Endodermal cell (in vitro differentiated cells): ENCODE data around the gene USP17L30. TPM values are rescaled to one million over a fixed set of nuclear protein-coding genes. Genes with fewer than 3 reads are reported as not detected.
"Not testable (repeated sequence)": the region's sequence is repeated elsewhere in the genome, so short reads cannot be mapped to it uniquely, and the experiment has no call there.

ENCODE experiments used
- DNase-seq: peaks from one replicate; pipeline ENCODE4 v3.0.0-alpha.2; 2017
- H3K27ac ChIP-seq: 2 replicates; pipeline ENCODE4 v1.5.1; 2013; ENCODE audit warnings: mild to moderate bottlenecking, low read depth, low read length, moderate library complexity
- H3K27me3 ChIP-seq: 2 replicates; pipeline ENCODE4 v1.6.1; 2013; ENCODE audit warnings: mild to moderate bottlenecking, low read length, moderate library complexity; ENCODE audit not compliant: insufficient read depth, control insufficient read depth, poor library complexity, severe bottlenecking
- H3K36me3 ChIP-seq: 2 replicates; pipeline ENCODE4 v1.7.0; 2013; ENCODE audit warnings: mild to moderate bottlenecking, low read length, moderate library complexity; ENCODE audit not compliant: control insufficient read depth, insufficient read depth
- H3K4me1 ChIP-seq: one replicate; pipeline ENCODE4 v1.7.0; 2013; ENCODE audit warnings: low read length; ENCODE audit not compliant: control insufficient read depth, insufficient read depth
- H3K4me3 ChIP-seq: 2 replicates; pipeline ENCODE4 v1.5.1; 2013; ENCODE audit warnings: mild to moderate bottlenecking, low read length, moderate library complexity
- H3K9ac ChIP-seq: 2 replicates; pipeline ENCODE4 v1.6.1; 2013; ENCODE audit warnings: mild to moderate bottlenecking, low read length, moderate library complexity; ENCODE audit not compliant: poor library complexity, severe bottlenecking; ENCODE audit errors: extremely low read depth
- H3K9me3 ChIP-seq: 2 replicates; pipeline ENCODE4 v1.6.1; 2013; ENCODE audit warnings: mild to moderate bottlenecking, low read length, moderate library complexity; ENCODE audit not compliant: control insufficient read depth
- H3K27ac Mint-ChIP-seq: 2 replicates; pipeline ENCODE4 v1.8.0; 2020; ENCODE audit warnings: mixed read lengths
- H3K27me3 Mint-ChIP-seq: 2 replicates; pipeline ENCODE4 v1.8.0; 2021; ENCODE audit warnings: mild to moderate bottlenecking, mixed read lengths; ENCODE audit not compliant: insufficient read depth
- H3K36me3 Mint-ChIP-seq: 2 replicates; pipeline ENCODE4 v1.8.0; 2020; ENCODE audit warnings: low read depth, mixed read lengths
- H3K4me1 Mint-ChIP-seq: 2 replicates; pipeline ENCODE4 v1.8.0; 2020; ENCODE audit warnings: mixed read lengths
- H3K4me3 Mint-ChIP-seq: 2 replicates; pipeline ENCODE4 v1.8.0; 2020; ENCODE audit warnings: mild to moderate bottlenecking, moderate library complexity, mixed read lengths
- H3K9me3 Mint-ChIP-seq: 2 replicates; pipeline ENCODE4 v1.8.0; 2020; ENCODE audit warnings: mild to moderate bottlenecking, mixed read lengths
- WGBS, 2 experiments: methylation state at CpG; one replicate each; pipeline versions ENCODE4 v1.1.5 to v1.1.7; 2013; ENCODE audit warnings: missing lambda C conversion rate in 2 of 2, mixed read lengths in 1 of 2; ENCODE audit not compliant: insufficient coverage in 1 of 2, insufficient read length in 1 of 2; 5-methylcytosine and 5-hydroxymethylcytosine counted together
- total RNA-seq, 2 donors: library from RNA; stranded (reverse); fragmentation: NEBNext Ultra II Directional in 1 of 2; extraction: Animal tissue kit (Norgen Biotek cat#: 25700) in 1 of 2; gene quantifications; 2 replicates in 1 of 2; 3 replicates in 1 of 2; pipeline ENCODE4 v1.2.1, GENCODE V29; 2021

Gene USP17L30
- total RNA-seq, 2 donors from 2014 or later: not detected

DNA sequence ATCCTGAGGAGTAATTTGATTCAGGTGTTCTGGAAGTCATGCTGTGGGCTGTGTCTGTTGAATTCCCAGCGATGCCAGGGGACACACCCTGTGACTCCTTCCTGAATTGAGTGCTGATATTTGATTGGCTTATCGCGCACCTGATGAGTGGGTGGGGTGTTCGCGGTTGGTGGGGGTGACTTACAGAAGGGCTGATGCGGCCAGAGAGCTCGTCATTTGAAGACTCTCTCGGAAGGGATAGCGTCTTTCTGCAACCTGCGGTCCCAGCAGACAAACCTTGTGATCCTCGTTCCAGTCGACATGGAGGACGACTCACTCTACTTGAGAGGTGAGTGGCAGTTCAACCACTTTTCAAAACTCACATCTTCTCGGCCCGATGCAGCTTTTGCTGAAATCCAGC, 19.1 kb upstream of the USP17L30 start, which contains the start of gene USP17L27:
TSS of gene USP17L27 (plus strand) at position 301 of the 400 bp plus-strand sequence. CDS start at position 301, 0 bp downstream.
- H3K27me3 Mint-ChIP-seq, H3K36me3 ChIP-seq, H3K36me3 Mint-ChIP-seq, H3K27me3 ChIP-seq, H3K9me3 ChIP-seq, H3K9ac ChIP-seq, H3K27ac Mint-ChIP-seq, H3K9me3 Mint-ChIP-seq, H3K4me3 Mint-ChIP-seq, H3K27ac ChIP-seq, H3K4me1 ChIP-seq, DNase-seq, H3K4me1 Mint-ChIP-seq, H3K4me3 ChIP-seq: not testable (repeated sequence)
- WGBS, 2 experiments: no CpG with 5 or more reads among the region's 15 CpGs

DNA sequence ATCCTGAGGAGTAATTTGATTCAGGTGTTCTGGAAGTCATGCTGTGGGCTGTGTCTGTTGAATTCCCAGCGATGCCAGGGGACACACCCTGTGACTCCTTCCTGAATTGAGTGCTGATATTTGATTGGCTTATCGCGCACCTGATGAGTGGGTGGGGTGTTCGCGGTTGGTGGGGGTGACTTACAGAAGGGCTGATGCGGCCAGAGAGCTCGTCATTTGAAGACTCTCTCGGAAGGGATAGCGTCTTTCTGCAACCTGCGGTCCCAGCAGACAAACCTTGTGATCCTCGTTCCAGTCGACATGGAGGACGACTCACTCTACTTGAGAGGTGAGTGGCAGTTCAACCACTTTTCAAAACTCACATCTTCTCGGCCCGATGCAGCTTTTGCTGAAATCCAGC, 14.3 kb upstream of the USP17L30 start, which contains the start of gene USP17L28:
TSS of gene USP17L28 (plus strand) at position 301 of the 400 bp plus-strand sequence. CDS start at position 301, 0 bp downstream.
- H3K4me3 ChIP-seq, H3K27ac Mint-ChIP-seq, H3K36me3 ChIP-seq, H3K27me3 Mint-ChIP-seq, H3K27ac ChIP-seq, H3K4me1 Mint-ChIP-seq, DNase-seq, H3K4me1 ChIP-seq, H3K9me3 ChIP-seq, H3K27me3 ChIP-seq, H3K9ac ChIP-seq, H3K4me3 Mint-ChIP-seq, H3K36me3 Mint-ChIP-seq, H3K9me3 Mint-ChIP-seq: not testable (repeated sequence)
- whole genome bisulfite sequencing, 2 experiments: no CpG with 5 or more reads among the region's 15 CpGs

DNA sequence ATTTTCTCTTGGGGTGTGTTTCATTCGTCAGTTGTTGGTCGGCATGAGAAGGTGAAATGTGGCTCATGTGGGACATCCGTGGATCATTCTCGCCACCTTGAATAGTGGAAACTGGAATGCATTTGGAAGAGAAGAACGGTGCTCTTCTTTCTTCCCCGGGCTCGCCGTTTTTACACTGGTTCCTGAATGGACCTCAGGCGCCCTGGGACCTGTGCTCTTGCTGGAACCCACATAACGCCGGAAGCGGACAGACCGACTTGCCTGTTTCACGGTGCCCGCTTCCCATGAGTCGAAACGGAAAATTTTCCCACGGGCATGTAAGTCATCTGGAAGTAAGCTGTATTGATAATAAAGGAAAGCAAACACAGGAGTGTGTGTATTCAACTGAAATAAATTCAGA, 12.1 kb upstream of the USP17L30 start:
- not testable (repeated sequence) for H3K4me1 Mint-ChIP-seq, H3K36me3 Mint-ChIP-seq

DNA sequence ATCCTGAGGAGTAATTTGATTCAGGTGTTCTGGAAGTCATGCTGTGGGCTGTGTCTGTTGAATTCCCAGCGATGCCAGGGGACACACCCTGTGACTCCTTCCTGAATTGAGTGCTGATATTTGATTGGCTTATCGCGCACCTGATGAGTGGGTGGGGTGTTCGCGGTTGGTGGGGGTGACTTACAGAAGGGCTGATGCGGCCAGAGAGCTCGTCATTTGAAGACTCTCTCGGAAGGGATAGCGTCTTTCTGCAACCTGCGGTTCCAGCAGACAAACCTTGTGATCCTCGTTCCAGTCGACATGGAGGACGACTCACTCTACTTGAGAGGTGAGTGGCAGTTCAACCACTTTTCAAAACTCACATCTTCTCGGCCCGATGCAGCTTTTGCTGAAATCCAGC, 9.6 kb upstream of the USP17L30 start, which contains the start of gene USP17L29:
TSS of gene USP17L29 (plus strand) at position 301 of the 400 bp plus-strand sequence. CDS start at position 301, 0 bp downstream.
- not testable (repeated sequence) for H3K4me3 Mint-ChIP-seq, H3K9me3 ChIP-seq, H3K27ac Mint-ChIP-seq

More for the DNA sequence above, 12.1 kb upstream of the USP17L30 start:
- H3K36me3 ChIP-seq, H3K27me3 ChIP-seq, H3K27me3 Mint-ChIP-seq, H3K4me1 ChIP-seq, H3K9ac ChIP-seq, H3K4me3 ChIP-seq, H3K27ac Mint-ChIP-seq, H3K9me3 ChIP-seq, DNase-seq, H3K27ac ChIP-seq, H3K9me3 Mint-ChIP-seq, H3K4me3 Mint-ChIP-seq: not testable (repeated sequence)
- no CpG with 5 or more reads among the region's 18 CpGs for WGBS, 2 experiments

DNA sequence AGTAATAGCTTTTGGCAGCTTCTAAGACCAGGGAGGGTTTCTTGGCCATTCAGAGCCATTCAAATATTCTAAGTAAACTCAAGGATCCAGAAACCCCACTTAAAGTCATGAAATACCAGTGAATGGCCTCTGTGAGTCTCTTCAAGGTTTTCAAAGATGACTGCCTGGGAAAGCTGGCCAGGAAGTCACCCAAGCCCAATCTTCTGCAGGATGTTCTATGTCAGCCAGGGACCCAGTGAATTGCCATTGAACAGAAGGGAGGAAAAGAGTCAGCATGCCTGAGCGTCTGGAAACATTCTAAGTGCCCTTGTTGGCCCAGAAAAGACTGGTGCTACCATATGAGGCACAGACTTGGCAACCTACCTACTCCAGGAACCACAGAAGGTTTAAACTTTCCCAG, 17.0 kb downstream of the USP17L30 start:
- not testable (repeated sequence) for H3K27ac ChIP-seq, H3K27me3 Mint-ChIP-seq
- WGBS, 2 experiments: 58% methylated on average over 1 of the region's 1 CpG; no CpG with 5 or more reads in 1 of the 2 experiments

More for the DNA sequence above, 9.6 kb upstream of the USP17L30 start, which contains the start of gene USP17L29:
- H3K27ac ChIP-seq, H3K4me1 ChIP-seq, H3K9me3 Mint-ChIP-seq, H3K4me1 Mint-ChIP-seq, H3K27me3 Mint-ChIP-seq, H3K9ac ChIP-seq, H3K36me3 Mint-ChIP-seq, H3K36me3 ChIP-seq, H3K4me3 ChIP-seq, DNase-seq, H3K27me3 ChIP-seq: not testable (repeated sequence)
- WGBS, 2 experiments: no CpG with 5 or more reads among the region's 15 CpGs

More for the DNA sequence above, 17.0 kb downstream of the USP17L30 start:
- not testable (repeated sequence) for DNase-seq, H3K27ac Mint-ChIP-seq, H3K36me3 ChIP-seq, H3K9me3 ChIP-seq, H3K4me1 ChIP-seq, H3K4me1 Mint-ChIP-seq, H3K27me3 ChIP-seq, H3K36me3 Mint-ChIP-seq, H3K4me3 Mint-ChIP-seq, H3K4me3 ChIP-seq, H3K9ac ChIP-seq
- H3K9me3 Mint-ChIP-seq: peaks cover 22% of the 10 kb centered on the region
